Measurements from ENCODE around the gene KCNJ3.
A peak's percentile ranks its signal among the peaks of the same experiment; 100 is the strongest.

KCNJ3 gene, protein sequence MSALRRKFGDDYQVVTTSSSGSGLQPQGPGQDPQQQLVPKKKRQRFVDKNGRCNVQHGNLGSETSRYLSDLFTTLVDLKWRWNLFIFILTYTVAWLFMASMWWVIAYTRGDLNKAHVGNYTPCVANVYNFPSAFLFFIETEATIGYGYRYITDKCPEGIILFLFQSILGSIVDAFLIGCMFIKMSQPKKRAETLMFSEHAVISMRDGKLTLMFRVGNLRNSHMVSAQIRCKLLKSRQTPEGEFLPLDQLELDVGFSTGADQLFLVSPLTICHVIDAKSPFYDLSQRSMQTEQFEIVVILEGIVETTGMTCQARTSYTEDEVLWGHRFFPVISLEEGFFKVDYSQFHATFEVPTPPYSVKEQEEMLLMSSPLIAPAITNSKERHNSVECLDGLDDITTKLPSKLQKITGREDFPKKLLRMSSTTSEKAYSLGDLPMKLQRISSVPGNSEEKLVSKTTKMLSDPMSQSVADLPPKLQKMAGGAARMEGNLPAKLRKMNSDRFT

GRCh38 chr2:154698296-154698720 is at the start of gene KCNJ3:
KCNJ3 (plus strand) TSS chr2:154698695; CDS start chr2:154698776, 81 bp downstream.
- DNase-seq: peak; percentile 49

- no peak for DNase-seq
Measured at GRCh38 chr2:154655499-154655898, 43.0 kb upstream of the KCNJ3 start.

GRCh38 chr2:154658854-154659253 is 39.6 kb upstream of the KCNJ3 start:
- DNase-seq: no peak

DNA sequence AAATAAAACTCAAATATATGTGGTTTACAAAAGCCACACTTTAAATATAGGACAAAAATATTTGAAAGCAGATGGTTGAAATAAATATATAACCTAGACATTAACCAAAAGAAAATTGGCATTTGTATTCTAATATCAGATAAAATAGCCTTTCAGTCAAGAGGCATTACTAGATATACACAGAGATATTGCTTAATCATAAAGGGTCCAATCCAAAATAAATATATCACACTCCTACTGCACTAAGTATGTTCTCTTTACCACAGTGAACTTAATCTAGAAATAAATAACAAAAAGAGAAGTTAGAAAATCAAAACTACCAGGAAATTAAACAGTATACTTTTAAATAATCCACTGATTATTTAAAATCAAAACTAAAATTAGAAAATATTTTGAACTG is 34.2 kb upstream of the KCNJ3 start:
- no peak for DNase-seq

GRCh38 chr2:154670083-154670482 is 28.4 kb upstream of the KCNJ3 start:
- DNase-seq: no peak

- no peak for DNase-seq
Measured at GRCh38 chr2:154673694-154674093, 24.8 kb upstream of the KCNJ3 start.

DNA sequence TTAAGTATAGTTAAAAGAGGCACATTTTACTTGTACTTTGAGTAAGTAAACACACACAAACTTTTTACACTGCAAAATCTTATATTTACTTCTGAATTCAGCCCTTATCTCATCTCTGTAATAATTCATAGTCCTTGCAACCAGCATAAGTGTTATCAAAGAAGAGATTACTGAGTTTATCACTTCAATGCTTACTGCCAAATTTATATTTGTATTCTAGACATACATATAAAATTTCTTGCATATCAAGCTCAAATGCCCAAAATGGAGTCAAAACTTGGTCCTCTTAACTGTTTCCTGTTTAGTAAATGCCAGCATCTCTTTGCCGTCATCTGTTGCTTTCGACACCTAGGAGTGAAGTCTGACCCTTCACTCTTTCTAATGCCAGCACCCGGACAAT is 21.1 kb upstream of the KCNJ3 start:
- DNase-seq: no peak

GRCh38 chr2:154681741-154682140 is 16.8 kb upstream of the KCNJ3 start:
- no peak for DNase-seq

DNA sequence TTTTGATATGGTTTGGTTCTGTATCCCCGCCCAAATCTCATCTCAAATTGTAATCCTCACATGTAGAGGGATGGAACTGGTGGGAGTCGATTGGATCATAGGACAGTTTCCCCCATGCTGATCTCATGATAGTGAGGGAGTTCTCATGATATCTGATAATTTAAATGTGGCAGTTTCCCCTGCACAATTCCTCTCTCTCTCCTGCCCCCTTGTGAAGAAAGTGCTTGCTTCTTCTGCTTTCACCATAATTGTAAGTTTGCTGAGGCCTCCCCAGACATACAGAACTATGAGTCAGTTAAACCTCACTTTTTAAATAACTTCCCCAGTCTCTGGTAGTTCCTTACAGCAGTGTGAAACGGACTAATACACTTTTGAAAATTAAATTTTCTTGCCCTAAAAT is 12.3 kb upstream of the KCNJ3 start:
- DNase-seq: peak; percentile 35

GRCh38 chr2:154688373-154688772 is 10.1 kb upstream of the KCNJ3 start:
- DNase-seq: no peak

DNA sequence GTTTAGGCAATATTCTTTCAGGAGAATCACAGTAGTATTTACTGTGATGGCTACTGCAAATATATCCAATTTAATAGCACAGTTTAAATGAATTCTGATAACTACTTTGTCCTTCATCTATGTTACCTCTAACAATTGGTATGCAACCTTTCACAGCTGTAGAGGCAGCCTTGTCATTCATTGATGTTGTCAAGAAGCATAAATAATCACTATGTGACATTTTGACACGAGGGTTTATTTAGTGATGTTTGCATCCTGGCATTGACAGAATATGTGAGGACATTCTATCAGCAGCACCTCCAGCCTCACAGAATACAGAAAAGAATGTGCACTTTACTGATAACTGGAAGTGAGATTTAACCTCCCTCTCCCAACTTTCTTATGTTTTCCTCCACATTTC is 9.3 kb upstream of the KCNJ3 start:
- no peak for DNase-seq

DNA sequence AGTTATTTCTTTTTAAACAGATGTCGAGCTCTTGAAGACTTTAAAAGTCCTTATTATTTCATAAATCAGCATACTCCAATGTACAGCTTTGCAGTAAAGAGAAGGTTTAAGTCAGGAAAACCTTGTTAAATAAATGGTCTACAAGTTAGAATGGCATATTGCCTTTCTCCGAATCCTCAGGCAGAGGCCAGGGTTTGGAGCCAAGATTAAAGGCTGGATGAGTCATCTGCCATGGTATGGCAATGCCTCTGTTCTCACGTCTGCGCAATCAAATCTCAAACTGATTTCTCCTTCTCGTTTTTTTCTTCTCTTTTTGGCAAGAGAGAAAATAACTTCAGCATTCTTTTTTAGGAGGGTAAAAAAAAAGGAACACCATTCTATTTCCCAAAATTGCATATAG is 5.6 kb upstream of the KCNJ3 start:
- DNase-seq: no peak

- DNase-seq: peak; percentile 24
Measured at GRCh38 chr2:154693741-154694340, 4.7 kb upstream of the KCNJ3 start.

DNA sequence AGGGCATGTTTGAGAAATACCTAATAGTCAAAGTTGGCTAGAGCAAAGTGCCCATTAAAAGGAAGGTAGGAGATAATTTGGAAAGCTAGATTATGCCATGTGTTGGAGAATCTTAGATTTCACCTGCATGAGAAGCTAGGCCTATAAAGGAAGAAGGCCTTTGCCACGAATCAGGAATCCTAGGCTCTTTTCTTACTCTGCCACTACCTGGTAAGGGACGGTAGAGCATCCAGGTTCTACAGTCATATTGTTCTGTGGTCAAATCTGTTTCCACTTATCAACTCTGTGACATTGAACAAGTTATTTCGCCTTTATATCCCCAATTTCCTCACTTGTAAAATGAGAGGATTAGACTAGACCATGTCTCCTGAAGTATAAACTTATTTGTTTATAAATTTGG is 3.6 kb upstream of the KCNJ3 start:
- DNase-seq: peak; percentile 18

DNA sequence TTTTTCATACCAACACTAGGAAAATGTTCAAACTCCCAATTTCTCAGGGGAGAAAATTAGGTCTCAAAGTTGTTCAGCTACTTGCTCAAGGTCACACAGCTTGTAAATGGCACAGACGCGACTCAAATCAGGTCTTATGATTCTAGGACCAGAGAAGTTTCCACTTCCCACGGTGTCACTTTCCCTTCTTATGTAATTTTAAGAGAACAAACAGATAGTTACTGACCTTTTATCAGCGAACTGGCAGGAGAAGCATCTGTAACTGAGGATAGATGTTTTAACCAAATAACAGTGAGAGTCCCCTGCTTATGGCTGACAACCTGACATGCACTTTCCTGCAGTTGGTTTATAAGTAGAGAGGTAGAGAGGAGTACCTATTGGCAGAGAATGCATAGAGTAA is 2.1 kb upstream of the KCNJ3 start:
- DNase-seq: peak; percentile 40

DNA sequence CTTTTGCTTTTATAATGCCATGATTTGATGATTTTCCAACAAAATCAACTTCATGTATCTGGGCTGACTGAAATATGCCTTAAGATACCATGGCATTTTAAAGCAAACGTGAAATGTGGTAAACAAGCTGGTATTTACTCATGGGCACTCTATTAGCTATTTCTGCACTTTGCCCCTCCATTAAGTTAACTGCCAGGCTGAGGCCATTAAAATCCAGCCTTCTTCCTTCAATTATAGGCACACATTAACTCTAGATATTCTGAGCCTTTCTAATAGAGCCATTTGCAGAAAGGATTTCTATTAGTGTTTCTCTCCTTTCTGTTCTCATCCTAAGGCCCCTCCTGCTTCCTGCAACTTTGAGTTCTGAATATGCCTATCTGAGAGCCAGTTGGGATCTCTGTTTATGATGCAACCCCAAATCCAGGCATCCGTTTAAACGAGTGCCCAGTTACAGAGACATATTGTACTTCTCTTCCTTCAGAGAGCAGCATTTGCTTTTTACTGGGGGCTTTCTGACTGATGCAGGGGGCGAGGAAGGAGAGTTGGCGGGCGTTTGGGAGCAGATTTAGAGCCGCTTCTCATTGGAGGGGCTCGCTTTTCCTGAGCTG is 1.6 kb upstream of the KCNJ3 start:
- DNase-seq: peak; percentile 75

- DNase-seq: peak; percentile 87
Measured at GRCh38 chr2:154697418-154698252, 860 bp upstream of the KCNJ3 start.

- DNase-seq: no peak
Measured at GRCh38 chr2:154698721-154699574, 453 bp downstream of the KCNJ3 start.

DNA sequence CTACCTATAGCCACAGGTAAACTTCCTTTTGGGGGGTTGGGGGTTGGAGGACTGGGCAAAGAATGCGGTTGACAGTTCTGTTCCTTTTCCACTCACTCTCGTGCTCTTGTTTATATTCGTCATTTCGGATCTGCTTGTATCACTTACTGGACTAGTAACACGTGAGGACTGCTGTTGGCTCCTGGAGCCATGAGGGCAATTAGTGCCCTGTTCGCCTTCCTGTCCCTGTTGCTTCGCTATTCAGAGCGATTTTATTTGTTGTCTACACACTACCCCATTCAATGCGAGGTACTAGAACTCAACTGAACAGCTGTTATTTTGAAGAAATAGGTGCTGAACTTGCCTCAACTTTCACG is 1.1 kb downstream of the KCNJ3 start:
- DNase-seq: peak; percentile 13

DNA sequence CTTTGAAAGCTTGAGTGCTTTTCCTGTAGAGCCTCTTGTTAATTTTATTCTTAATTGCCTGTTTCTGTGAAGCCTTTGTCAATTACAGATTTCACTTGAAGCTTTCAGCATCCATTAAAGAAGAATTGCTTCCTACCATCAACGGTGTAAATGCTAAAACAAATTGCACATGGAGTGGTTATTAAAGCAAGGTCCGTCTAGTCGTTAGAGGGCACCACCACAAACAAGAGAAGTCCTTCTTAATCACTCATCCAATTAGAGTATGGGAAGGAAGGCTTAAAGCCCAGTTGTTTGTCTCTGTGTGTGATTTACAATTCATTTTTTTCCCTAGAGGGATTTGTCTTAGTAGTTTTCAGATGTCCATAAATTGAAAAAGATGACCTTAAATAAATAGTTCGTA is 1.6 kb downstream of the KCNJ3 start:
- DNase-seq: peak; percentile 73

DNA sequence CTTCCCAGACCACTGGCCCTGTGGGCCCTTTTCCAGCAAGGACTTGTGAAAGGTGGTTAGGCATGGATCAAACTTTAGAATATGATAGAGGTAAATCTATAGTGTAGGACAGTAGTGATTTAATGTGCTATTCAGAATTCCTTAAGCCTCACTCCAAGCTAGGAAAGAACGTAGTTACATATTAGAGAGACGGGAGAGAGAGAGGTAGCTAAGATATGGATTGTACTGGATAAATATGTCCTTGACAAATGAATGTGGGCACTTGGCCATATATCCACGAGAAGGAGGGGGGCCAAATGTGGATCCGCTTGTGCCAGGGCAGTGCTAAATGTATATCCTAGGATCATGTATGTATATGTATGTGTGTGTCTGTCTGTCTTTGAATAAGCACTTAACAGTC is 6.5 kb downstream of the KCNJ3 start:
- DNase-seq: peak; percentile 26

DNA sequence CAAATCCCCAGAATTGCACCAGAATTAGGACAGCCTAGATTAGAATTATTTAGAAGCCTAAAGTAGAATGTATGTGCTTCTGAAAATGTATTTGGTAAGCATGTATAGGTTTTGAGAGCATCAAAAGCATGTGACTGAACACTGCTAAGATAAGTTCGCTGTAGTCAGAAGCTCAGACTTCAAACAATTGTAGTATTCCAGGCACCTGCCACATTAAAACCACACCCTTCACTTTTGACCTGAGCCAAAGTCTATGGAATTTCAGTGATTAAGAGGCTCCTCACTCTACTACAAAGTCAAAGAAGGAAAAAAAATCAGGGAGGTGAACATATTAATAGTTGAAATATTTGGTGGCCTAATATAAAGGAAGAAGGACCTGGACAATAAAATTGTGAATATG is 8.2 kb downstream of the KCNJ3 start:
- DNase-seq: peak; percentile 36

Measured in NCI-H69 (cell line).